BJ (cell line): ENCODE data around the gene KCNC4. TPM values are rescaled to one million over a fixed set of nuclear protein-coding genes. Genes with fewer than 3 reads are reported as not detected.

Experiments used
- CTCF ChIA-PET: fragments of 350-600 bp; formaldehyde crosslinking; extraction: SDS; loops from one replicate; lab custom pipeline; 2021; ENCODE audit warnings: antibody characterized with exemption, inconsistent platforms; lab: Yijun Ruan, JAX
- POLR2A ChIA-PET: fragments of 300-600 bp; sonication (Branson Sonifier 250); formaldehyde crosslinking; extraction: SDS; loops from one replicate; lab custom pipeline; 2021; ENCODE audit warnings: antibody characterized with exemption; lab: Charles Lee
- DNase-seq: peaks from one replicate; pipeline ENCODE4 v3.0.0-alpha.2; 2011; ENCODE audit warnings: low read depth
- H3K27me3 ChIP-seq: 2 replicates; pipeline ENCODE4 v1.6.0; 2011; ENCODE audit warnings: low read length; ENCODE audit not compliant: control insufficient read depth, insufficient read depth
- H3K36me3 ChIP-seq: 2 replicates; pipeline ENCODE4 v1.5.1; 2011; ENCODE audit warnings: low read length; ENCODE audit not compliant: control insufficient read depth, insufficient read depth
- H3K4me3 ChIP-seq: 2 replicates; pipeline ENCODE4 v1.5.1; 2011; ENCODE audit warnings: low read depth, mild to moderate bottlenecking, control low read depth, low read length
- polyA plus RNA-seq: library from polyadenylated mRNA; depleted of rRNA; stranded (reverse); fragments of >200 nt; gene quantifications from 2 replicates; pipeline ENCODE4 v1.2.3, GENCODE V29; 2011
- TF ChIP-seq, protein P1 (sequence below): IDR thresholded peaks from 2 replicates; pipeline ENCODE4 v1.5.1; 2011; ENCODE audit warnings: low read depth, mild to moderate bottlenecking, control low read depth, inconsistent platforms, low read length, moderate library complexity; ENCODE audit not compliant: insufficient read depth

Gene KCNC4
- polyA plus RNA-seq, 1 experiment, result 2.6 TPM

DNA sequence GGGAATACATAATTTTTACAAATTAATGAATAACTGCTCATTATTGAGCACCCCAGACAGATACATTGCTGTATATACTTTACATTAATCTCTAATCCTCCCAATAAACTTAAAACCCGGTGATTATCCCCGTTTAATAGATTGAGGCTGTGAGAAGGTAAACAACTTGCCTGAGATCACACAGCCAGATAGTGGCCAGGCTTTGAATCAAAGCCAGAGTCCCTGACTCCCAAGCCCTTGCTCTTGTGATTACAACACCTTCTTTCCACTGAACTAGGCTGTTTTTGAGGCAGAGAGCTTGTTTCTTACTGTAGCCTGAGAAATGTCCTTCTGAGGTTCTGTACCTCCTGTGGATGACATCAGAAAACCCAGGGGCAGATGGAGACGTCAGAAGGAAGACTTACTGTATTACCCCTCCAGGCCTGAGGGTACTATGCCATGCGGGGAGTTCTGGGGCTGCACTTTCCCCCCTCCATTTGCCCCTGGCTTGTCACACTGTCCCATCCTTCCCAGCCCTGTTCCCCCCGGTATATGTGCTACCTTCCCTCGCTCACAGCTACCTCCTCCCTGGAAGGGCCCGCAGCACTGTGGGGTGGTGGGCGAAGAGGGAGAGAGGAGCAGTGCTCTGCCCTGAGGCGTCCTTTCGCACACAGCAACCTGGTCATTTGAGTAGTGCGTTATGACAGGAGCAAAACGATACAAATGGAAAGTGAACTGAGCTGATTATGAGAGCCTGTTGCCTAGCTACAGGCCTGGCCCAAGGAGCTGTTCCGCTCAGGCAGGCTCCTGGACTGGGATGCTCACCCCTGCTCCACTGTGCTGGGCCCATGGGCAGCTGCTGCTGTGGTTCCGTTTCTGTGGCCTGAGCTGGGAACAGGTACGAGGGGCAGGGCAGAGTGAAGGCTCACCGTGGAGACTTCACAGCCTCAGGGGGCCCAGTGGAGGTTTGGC is 4.6 kb downstream of the KCNC4 start:
- H3K27me3 ChIP-seq, result no peaks in the 10 kb centered on the region
- DNase-seq, result no peak
- ChIA-PET CTCF (interaction anchor here (0.8 to 18.4 kb wide), 8 partner anchors 11 to 246 kb away, joined by 3 to 1014 read pairs (median 8); partner anchors contain the start of gene PROK1), POLR2A (no interaction called here)
- no peak overlapping the region for H3K4me3 ChIP-seq
- no peaks in the 10 kb centered on the region; the same call in none of the 2 replicates for H3K36me3 ChIP-seq
- TF ChIP-seq, protein P1, sequence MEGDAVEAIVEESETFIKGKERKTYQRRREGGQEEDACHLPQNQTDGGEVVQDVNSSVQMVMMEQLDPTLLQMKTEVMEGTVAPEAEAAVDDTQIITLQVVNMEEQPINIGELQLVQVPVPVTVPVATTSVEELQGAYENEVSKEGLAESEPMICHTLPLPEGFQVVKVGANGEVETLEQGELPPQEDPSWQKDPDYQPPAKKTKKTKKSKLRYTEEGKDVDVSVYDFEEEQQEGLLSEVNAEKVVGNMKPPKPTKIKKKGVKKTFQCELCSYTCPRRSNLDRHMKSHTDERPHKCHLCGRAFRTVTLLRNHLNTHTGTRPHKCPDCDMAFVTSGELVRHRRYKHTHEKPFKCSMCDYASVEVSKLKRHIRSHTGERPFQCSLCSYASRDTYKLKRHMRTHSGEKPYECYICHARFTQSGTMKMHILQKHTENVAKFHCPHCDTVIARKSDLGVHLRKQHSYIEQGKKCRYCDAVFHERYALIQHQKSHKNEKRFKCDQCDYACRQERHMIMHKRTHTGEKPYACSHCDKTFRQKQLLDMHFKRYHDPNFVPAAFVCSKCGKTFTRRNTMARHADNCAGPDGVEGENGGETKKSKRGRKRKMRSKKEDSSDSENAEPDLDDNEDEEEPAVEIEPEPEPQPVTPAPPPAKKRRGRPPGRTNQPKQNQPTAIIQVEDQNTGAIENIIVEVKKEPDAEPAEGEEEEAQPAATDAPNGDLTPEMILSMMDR, result no peak

DNA sequence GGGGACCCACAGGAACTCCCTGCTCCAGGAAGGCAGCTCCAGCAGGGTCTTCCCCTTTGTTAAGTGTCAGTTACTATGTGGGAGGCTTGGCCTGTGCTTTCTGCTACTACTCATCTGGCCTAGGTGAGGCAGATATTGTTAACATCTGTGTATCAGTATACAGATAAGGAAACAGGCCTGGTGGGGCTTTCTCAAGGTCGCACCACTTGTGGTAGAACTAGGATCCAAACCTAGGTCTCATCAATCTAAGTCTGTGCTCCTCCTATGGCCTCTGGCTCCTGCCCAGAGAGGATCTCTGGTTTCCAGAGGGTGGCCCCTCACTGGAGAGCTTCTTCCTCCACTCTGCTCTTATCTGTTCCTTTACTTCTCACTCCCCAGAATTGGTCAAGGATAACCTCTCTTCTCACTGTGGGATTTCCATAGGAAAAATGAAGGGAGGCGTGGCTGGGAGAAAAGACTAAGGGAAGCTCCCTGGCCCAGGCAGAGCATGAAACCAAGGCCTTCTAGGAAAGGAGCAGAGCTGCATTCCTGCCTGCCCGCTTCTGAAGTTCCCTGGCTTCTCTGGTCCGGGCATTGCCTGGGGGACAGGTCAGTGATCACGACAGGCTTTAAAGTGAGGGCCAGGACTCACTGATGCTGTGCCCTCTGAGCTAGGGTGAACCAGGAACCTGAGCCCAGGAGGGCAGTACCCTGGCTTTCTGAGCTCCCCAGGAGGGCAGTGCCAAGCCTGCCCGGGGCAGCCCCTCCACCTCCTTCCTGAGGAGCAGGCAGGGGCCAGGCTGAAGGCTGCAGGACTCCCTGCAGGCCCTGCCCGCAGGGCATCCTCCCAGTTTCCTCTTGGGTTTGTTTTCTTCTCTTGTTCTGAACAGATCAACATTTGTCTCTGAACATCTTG is 5.8 kb downstream of the KCNC4 start:
- POLR2A ChIA-PET, result no interaction called here
- Histone ChIP-seq H3K36me3 (no peaks in the 10 kb centered on the region; the same call in none of the 2 replicates), H3K27me3 (no peaks in the 10 kb centered on the region), H3K4me3 (no peak overlapping the region)
- CTCF ChIA-PET, result interaction anchor here (0.8 to 18.4 kb wide), 8 partner anchors 8 to 245 kb away, joined by 3 to 1014 read pairs (median 6); no protein-coding TSS in a partner anchor
- TF ChIP-seq, protein P1, result no peak
- DNase-seq, result no peak

DNA sequence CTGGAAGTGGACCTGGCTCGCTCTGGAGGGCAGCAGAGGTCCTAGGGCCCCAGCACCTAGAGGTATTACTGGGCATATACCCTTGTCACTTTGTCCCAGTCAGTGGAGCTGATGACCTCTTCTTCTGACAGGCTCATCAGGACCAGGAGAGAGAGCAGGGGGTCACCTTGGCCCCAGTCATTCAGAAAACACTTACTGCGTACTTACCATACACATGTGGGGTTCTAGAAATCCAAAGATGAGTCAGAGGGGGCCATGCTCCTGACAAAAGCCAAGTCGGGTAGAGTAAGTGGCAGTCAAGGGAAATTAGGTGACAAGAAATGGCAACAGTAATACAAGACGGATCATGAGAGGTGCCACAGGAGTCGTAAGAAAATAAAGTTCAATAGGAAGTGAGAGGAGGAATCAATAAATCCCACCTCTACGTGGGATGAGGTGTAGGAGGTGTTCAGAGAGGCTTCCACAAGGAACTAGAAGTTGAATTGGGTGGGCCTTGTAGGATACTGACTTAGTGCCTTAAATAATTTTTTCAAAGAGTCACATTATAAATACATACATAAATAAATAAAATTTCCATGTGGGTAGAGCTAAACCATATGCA is 6.8 kb downstream of the KCNC4 start:
- TF ChIP-seq, protein P1, result no peak
- Histone ChIP-seq H3K27me3 (no peaks in the 10 kb centered on the region), H3K4me3 (no peak overlapping the region), H3K36me3 (no peaks in the 10 kb centered on the region; the same call in none of the 2 replicates)
- ChIA-PET CTCF (interaction anchor here (1.6 to 18.4 kb wide), 4 partner anchors 9 to 244 kb away, joined by 3 to 1014 read pairs (median 8); no protein-coding TSS in a partner anchor), POLR2A (no interaction called here)
- no peak for DNase-seq

DNA sequence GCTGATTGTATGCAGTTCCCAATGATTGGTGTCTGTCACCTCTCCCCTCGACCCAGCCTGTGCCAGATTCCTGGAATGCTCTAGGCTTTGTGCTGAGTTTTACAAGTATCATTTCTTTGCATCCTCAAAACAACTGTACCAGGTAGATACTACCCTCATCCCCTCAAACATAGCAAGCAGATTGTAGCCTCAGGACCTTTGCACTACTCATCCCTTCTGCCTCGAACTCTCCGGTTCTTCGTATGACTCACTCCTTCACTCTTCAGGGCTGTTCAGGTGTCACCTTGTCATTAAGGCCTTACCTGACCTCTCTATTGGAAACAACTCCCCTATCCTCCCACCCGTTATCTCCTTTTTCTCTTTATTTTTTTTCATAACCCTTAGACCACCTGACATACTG is 8.0 kb downstream of the KCNC4 start:
- DNase-seq, result no peak
- TF ChIP-seq, protein P1, result no peak
- POLR2A ChIA-PET, result no interaction called here
- Histone ChIP-seq H3K36me3 (no peaks in the 10 kb centered on the region; the same call in none of the 2 replicates), H3K27me3 (no peaks in the 10 kb centered on the region), H3K4me3 (no peak overlapping the region)
- CTCF ChIA-PET, result interaction anchor here (1.0 kb wide), 1 partner anchor 95 kb away, joined by 5 read pairs; no protein-coding TSS in a partner anchor
